GM23248 (cell line): Measurements from ENCODE around the gene THTPA.

ENCODE experiments used
- EZH2 ChIP-seq: fragments of 200-600 bp; sonication (generic); IDR thresholded peaks from 2 replicates; pipeline ENCODE4 v1.6.1; 2018; ENCODE audit warnings: antibody characterized with exemption, mild to moderate bottlenecking; ENCODE audit not compliant: insufficient read depth, poor library complexity, severe bottlenecking
- EZH2phosphoT487 ChIP-seq: fragments of 200-600 bp; sonication (generic); IDR thresholded peaks from 2 replicates; pipeline ENCODE4 v1.6.1; 2018; ENCODE audit warnings: antibody characterized with exemption, moderate library complexity, mild to moderate bottlenecking, low read depth; ENCODE audit not compliant: insufficient read depth

DNA sequence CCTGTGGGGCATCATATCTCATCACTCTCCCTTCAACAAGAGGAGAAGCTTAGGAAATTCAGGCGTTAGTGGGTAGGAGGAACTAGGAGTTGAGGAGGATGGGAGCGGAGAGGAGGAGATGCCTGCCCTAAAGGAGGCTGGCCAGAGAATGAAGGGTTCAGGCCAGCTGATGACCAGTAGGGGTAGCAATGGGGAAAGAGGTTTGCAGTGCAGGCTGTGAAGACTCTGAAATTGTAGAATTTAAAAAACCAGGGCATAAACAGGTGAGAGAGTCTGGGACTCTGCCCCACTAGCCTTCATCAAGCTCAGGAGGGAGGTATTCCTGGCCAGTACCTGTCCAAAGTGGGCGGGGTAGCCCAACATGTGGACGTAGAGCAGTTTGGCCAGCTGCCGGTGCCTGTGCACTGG is 10.7 kb downstream of the THTPA start:
- TF ChIP-seq EZH2phosphoT487 (no peak), EZH2 (no peak)
